ENCODE measurements around the gene SYNGR2.

Gene SYNGR2

GRCh38 chr17:78202666-78203065, 34.3 kb downstream of the SYNGR2 start:
- DNase-seq (ENCODE audit: low spot score), result peak; percentile 22

DNA sequence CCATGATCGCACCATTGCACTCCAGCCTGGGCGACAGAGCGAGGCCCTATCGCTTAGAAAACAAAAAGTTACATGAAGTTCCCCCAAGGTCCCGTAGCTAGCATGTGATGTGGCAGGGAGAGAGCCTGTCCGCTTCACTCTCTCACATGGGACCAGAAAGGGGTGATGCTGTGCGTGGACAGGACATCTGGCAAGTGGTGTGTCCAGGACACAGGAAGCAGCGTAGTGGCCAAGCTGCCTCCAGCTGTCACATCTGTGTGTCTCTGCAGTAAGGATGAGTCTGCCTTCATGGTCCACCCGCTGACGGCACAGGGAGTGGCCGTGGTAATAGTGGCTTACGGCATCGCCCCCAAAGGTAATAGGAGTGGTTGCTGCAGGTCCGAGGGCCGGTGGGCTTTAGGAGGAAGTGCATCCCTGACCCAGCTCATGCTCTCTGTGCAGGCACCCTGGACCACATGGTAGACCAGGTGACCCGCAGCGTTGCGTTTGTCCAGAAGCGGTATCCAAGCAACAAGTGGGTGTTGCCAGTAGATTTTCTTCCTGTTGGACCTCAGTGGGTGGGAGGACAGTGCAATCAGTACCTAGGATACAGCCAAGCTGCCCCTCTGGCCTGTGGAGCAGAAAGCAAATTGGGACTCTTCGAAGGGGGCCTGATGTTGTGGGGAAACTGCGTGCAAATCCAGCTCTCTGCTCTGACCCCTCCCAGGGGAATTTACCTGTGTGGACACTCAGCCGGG, 36.2 kb downstream of the SYNGR2 start:
- DNase-seq (ENCODE audit: low spot score), result no peak

DNA sequence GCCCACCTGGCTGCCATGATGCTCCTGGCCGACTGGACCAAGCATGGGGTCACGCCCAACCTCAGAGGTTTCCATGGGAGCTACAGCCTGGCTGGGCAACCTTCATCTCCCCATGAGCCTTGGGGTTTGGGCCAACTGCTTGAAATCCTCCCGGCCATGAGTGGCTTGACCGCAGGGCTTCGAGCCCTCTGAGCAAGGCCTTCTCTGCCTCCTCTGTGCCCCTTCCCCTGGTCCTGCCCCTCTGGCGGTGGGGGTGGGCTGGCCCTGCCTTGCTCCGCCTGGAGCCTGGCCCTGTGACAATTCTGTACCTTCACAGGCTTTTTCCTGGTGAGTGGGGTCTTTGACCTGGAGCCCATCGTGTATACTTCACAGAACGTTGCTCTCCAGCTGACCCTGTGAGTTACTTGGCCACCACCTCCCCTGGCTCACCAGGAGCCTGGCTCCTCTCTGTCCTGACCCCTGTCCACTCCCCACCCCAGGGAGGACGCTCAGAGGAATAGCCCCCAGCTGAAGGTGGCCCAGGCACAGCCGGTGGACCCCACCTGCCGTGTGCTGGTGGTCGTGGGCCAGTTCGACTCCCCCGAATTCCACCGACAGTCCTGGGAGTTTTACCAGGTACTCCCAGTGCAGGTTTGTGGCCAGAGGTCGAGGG, 36.9 kb downstream of the SYNGR2 start:
- no peak for DNase-seq (ENCODE audit: low spot score)

GRCh38 chr17:78206298-78206697, 37.9 kb downstream of the SYNGR2 start:
- no peak for DNase-seq (ENCODE audit: low spot score)

- DNase-seq (ENCODE audit: low spot score), result no peak
Measured at GRCh38 chr17:78208486-78208885, 40.1 kb downstream of the SYNGR2 start.

DNA sequence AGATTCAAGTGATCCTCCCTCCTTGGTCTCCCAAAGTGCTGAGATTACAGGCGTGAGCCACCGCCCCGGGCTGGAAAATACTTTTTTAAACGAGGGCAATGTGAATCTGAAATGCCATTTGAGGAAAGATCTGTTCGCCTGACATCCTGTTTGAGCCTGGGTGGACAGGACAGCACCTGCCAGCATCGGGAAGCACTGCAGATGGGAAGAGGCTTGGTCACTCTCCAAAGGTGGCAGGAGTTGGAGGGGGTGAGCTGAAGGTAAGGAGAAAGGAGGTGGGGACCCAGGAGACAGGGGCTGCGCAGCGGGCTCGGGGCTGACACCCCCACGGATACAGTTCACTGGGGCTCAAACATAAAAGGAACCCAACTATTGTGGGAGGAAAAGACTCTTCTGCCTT, 41.7 kb downstream of the SYNGR2 start:
- DNase-seq (ENCODE audit: low spot score), result peak; percentile 24

- no peak for DNase-seq (ENCODE audit: low spot score)
Measured at GRCh38 chr17:78211032-78211431, 42.7 kb downstream of the SYNGR2 start.

DNA sequence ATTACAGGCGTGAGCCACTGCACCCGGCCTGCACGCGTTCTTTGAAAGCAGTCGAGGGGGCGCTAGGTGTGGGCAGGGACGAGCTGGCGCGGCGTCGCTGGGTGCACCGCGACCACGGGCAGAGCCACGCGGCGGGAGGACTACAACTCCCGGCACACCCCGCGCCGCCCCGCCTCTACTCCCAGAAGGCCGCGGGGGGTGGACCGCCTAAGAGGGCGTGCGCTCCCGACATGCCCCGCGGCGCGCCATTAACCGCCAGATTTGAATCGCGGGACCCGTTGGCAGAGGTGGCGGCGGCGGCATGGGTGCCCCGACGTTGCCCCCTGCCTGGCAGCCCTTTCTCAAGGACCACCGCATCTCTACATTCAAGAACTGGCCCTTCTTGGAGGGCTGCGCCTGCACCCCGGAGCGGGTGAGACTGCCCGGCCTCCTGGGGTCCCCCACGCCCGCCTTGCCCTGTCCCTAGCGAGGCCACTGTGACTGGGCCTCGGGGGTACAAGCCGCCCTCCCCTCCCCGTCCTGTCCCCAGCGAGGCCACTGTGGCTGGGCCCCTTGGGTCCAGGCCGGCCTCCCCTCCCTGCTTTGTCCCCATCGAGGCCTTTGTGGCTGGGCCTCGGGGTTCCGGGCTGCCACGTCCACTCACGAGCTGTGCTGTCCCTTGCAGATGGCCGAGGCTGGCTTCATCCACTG, 45.8 kb downstream of the SYNGR2 start, which contains the start of gene BIRC5:
Gene BIRC5, plus strand, starts transcription at position 238 of the 690 bp plus-strand sequence. Its CDS starts 64 bp downstream, at position 302.
- peak; percentile 100 for DNase-seq (ENCODE audit: low spot score)

DNA sequence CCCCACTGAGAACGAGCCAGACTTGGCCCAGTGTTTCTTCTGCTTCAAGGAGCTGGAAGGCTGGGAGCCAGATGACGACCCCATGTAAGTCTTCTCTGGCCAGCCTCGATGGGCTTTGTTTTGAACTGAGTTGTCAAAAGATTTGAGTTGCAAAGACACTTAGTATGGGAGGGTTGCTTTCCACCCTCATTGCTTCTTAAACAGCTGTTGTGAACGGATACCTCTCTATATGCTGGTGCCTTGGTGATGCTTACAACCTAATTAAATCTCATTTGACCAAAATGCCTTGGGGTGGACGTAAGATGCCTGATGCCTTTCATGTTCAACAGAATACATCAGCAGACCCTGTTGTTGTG, 46.3 kb downstream of the SYNGR2 start:
- DNase-seq (ENCODE audit: low spot score), result no peak

GRCh38 chr17:78219396-78220150, 51.2 kb downstream of the SYNGR2 start:
- no peak for DNase-seq (ENCODE audit: low spot score)
